NCI-H524 treated with DMSO at 0.1 percent for 48 hours (cell line): Measurements from ENCODE around the gene RHBDL3.
A peak's percentile ranks its signal among the peaks of the same experiment; 100 is the strongest.
"Not testable (repeated sequence)": the region's sequence is repeated elsewhere in the genome, so short reads cannot be mapped to it uniquely, and the experiment has no call there.

Source experiments
- DNase-seq: peaks from one replicate; lab custom pipeline; 2025; lab: John Stamatoyannopoulos, UW

Gene RHBDL3

DNA sequence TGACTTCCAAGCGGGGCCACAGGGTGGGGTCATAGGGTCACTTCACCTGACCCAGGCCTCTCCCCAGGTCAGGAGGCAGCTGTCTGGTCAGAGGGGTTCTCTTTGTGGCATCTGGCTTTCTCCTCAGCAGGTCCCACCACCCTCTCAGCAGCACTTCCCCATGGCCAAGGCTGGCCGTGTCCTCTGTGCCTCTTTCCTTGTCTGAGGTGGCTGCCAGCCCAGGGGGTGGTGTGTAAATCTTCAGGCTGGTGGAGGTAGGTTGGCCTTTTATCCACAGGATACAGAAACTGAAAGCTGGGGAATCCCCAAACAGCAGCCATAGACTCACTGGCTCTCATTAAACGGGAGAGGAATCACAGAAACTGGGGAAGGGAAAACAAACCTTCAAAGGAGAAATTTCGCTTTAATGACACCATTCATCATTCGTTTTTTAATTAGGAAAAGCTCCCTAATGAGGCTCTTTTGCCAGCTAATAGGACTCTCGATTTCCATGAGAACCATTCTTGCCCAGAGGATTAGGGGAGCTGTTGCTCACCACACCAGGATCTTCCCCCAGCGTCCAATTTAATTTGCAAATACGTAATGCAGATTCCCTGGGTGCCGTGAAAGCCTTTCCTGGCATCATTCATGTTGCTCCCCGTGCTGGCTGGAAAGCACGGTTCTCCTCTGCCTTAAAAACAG, 58.3 kb downstream of the RHBDL3 start:
- no peak for DNase-seq

DNA sequence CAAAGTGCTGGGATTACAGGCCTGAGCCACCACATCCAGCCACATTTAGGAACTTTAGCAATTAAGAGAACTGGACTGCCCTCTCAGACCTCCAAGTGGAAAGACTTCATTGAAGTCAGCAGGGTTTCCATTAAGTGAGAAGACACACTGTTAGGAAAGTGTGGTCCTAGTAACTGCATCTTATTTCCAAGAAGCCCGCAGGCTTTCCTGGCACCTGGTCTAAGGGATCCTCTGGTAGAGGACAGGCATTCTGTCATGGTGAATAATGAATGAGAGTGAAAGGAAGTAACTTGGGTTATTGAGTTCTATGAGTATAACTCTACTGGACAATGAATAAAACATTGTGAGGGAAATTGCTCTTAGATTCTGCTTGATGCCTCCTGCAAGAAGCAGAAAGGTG, 62.3 kb downstream of the RHBDL3 start:
- DNase-seq, result no peak

DNA sequence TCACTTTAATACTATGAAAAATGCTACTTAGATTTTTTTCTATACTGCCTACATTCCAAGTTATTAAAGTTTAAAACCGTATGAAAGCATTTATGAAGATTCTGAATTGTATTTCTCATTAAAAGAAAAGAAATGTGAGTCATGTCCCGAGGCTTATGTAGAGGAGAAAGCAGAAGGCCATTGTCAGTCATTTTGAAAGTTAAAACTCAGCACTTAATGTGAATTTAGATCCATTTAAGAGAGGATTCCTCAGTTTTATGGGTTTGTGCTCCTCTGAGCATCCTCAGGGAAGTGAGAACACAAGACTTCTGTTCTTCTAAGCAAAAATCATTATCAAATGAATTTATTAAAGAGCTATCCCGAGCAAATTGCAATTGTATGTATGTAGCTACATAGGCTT, 64.5 kb downstream of the RHBDL3 start:
- no peak for DNase-seq

DNA sequence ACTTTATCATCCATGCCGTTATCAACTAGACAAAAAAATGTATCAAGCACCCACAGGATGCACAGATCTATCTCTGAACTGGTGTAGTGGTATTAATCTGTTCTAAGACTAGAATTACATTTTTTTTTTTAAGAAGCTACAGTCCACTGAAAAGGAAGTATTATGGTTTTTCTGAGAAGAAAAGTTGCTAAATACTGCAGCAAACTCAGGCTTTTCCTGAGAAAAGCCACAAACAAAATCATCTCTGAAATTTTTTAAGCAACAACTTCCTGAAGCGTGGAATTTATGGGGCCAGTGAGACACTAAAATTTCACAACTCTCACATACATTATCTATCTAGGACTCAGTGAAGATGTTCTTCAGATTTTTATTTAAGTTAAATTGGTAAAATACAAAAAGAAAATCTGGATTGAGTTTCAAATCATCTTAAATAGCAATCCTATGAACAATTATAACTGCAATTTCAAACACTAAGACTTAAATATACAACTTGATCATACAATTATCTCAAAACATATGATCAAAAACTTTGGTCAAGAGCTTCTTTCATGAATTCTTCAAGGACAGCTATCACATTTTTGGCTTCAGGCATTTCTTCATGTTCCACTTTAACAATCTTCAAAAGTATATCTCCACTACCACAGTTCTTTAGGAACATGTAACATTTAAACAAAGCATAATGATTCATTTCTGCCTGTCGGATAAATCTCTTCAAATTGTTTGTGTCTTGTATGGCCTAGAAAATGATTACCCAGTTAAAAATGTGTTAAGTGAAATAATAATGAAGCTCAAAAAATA, 65.8 kb downstream of the RHBDL3 start:
- no peak for DNase-seq

DNA sequence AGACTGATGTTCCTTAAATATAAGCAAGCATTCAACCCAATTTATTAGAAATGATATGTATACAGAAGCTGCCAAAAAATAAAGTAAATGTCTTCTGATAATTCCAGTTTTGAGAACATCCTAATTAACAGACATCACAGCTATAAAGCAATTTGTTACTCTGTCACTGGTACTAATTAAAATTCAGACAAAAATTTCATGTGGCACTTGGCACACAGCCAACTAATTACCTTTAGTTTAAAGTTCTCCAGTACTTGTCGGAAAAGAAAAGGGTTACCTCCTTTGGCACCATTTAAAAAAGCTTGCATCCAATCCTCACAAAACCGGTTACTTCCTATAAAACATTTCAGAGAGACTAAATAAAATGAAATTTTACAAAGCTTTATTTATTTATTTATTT, 67.6 kb downstream of the RHBDL3 start:
- DNase-seq, result no peak

DNA sequence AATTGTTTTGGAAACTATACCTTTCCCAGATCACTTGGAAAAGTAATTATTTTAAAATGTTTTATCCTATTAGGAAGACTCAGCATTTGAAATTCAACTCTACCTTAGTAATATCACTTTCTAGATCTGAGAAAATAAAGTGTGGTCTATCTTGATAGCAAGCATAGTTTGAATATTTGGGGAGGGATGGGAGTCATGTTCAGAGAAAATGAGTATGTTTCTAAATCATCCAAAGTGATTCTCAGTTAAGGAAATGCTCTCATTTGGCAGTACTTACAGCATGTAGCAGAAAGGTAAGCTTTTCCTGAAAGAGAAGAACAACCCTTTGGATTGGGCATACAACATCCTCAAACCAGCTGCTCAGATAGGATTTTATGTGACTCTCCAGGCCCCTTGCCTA, 69.4 kb downstream of the RHBDL3 start:
- DNase-seq, result no peak

DNA sequence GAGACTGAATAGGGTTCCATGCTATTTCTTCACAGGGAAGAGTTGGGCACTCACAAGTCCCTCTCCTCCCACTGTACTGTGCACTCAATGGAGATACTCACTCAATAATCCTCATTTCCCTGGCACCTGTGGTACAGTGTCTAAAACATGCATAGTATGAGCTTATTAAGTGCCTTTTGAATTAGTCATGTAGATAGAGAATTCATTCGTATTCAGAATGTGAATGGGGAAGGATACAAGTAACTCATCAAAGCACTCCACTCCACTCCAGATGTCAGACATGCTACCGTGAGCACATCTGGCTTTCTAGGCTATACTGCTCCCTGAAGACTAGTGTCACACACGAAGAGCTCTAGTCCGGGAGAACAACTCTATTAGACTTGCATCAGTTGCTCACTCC, 70.1 kb downstream of the RHBDL3 start:
- no peak for DNase-seq

DNA sequence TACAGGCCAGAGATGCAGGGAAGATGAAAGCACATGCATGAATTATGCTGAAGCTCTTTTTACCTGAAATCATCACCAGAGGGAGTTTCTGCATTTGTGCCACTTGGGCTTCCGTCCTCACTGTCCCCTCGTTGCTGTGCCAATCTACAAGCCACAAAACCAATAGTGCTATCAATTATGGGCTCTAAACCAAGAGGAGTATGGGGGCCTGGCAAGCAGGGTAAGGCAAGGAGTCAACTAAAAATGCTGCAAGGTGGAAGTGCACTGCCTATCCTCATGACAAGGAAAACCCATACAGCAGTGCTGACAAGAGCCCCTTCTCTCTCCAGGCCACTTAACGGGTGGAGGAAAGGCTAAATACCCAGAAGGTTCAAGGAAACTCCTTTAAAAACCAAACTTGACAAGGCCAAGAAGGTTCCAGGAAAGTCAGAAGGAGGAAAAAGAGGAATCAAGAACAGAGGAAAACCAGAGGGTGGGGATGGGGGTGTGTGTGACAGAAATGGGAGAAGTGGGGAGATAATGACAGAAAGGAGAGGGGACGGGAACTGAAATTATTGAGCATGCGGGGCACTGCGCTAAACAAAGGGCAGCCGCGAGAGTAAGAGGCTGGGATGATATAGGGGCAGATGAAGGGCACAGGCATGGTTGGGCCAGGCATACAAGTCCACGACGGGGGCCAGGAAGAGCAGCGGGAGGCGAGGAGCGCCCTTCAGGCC, 75.7 kb downstream of the RHBDL3 start:
- DNase-seq, result no peak

DNA sequence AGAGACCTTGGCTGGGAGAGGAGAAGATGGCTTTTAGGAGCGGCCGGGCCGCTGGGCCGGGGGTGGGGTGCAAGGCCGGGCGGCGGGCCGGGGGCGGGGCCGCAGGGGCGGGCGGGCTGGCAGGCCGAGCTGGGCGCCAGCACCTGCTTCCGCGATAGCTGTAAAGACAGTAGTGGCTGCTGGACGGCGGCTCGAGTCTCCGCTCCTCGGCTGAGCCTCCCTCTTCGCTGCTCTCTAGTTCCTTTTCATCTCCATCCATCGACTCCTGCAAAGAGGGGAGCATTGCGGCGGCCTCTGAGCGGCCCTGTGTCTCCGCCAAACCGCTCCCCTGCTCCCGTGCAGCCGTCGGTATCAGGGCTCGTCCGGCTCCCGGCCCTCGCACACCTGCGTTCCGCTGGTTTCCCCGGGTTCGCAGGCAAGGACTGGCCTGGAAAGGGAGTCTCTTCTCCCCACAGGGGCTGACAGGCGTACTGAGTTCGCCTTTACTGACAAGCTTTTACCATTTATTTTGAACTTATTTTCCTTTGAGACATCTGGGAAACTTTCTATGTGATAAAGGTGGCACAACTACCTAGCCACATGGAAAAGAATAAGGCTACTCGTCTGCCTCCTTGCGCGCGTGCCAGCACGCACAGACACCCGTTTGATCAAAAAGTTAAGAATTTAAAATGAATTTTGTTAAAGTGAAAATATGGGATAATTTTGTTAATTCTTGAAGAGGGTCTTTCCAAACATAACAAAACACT, 76.4 kb downstream of the RHBDL3 start, which contains the start of gene C17orf75:
TSS of gene C17orf75 (minus strand) at position 317 of the 746 bp plus-strand sequence. CDS start at position 283, 34 bp downstream.
- DNase-seq, result no peak

DNA sequence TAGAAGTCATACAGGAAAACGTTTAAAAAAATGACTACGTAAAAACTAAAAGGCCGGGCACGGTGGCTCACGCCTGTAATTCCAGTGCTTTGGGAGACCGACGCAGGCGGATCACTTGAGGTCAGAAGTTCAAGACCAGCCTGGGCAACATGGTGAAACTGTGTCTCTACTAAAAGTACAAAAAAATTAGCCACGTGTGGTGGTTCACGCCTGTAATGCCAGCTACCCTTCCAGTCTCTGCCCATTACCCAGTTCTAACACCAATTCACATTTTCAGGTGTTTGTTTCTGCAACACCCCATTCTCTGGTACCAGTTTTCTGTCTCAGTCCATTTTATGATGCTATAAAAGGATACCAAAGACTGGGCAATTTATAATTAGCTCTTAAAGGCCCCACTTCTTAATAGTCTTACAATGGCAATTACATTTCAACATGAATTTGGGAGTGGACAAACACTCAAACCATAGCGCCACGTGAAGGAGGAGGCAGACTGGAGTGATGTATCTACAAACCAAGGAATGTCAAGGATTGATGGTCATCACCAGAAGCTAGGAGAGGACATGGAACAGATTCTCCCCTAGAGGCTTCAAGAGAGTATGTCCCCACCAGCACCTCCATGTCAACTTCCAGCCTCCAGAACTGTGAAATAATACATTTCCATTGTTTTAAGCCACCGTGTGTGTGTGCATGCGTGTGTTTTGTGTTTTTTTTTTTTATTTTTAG, 77.1 kb downstream of the RHBDL3 start:
- no peak for DNase-seq

DNA sequence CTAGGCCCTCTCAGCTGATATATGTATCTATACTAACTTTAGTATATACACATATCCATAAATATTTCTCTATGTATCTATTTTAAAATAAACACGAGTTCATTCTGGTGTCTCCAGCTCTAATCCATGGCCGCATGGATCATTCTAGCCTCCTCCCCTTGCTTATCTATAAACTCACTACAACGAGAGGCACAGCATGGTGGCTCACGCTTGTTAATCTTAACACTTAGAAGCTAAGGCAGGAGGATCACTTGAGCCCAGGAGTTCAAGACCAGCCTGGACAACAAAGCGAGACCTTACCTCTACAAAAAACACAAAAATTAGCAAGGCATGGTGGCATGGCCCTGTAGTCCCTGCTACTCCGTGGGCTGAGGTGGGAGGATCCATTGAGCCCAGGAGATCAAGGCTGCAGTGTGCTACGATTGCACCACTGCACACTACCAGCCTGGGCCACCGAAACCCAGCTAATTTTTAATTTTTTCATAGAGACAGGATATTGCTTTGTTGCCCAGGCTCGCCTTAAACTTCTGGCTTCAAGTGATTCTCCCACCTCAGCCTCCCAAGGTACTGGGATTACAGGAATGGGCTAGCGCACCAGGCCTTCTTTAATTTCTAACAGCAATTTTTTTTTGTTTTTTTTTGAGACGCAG, 80.4 kb downstream of the RHBDL3 start:
- no peak for DNase-seq

DNA sequence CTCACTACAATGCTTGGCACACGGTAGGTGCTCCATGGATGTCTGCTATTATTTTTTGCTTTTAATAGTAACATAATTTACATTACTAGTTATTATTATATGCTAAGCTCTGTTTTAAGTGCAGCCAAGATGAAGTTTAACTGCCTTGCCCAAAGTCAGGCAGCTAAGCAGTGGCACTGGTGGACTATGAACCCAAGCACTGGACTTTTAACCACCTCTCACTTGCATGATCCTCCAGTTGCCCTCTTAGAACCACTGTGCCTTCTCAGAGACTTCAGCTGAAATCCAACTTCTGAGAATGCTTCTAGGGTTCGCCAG, 82.8 kb downstream of the RHBDL3 start:
- no peak for DNase-seq

DNA sequence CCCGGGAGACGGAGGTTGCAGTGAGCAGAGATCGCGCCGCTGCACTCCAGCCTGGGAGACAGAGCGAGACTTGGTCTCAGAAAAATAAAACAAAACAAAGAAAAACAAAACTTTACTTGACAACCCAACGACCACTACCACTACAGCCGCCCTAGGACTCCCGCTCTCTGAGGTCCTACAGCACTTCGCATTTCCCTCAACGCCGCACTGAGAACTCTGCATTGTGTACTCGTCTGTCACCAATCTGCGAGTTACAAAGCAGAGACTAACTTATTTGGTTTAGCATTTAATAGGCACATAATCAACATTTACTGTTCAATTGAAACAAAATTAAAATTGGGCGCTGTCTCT, 83.8 kb downstream of the RHBDL3 start:
- DNase-seq, result no peak

DNA sequence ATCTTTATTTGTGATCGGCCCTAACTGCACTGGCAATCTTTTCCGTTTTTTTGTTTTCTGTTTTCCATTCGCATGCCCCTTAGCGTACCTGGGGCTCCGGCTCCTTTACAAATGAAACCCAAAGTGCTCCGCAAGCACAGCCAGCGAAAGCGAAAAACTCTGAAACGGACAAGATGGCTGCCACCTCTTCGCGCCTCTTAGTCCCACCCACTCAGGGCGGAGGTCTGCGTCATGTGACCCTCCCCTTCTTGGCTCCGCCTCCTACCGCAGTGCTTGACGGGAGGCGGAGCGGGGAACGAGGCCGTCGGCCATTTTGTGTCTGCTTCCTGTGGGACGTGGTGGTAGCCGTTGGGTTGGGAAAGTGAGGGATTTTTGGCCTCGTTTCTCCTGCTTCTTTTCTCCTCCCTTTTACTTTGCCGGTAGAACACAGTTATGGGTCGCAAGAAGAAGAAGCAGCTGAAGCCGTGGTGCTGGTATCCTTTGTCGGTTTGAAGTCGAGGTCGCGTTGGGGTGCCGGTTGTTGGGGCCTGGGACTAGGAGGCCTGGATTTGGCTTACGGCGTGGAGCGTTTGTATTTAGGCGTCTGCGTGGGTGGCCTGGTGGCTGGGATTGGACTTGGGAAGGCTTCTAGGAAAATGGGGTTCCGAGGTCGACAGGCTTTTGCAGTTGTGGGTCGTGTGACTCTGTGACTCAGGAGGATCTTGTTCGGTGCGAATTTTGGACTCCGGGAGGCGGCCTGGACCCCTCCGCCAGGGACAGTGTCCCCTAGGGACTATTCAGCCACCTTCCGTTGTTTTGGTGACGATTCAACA, 84.4 kb downstream of the RHBDL3 start, which contains the start of gene ZNF207:
TSS of gene ZNF207 (plus strand) at position 304 of the 812 bp plus-strand sequence. CDS start at position 433, 129 bp downstream.
- peak; percentile 88 for DNase-seq

DNA sequence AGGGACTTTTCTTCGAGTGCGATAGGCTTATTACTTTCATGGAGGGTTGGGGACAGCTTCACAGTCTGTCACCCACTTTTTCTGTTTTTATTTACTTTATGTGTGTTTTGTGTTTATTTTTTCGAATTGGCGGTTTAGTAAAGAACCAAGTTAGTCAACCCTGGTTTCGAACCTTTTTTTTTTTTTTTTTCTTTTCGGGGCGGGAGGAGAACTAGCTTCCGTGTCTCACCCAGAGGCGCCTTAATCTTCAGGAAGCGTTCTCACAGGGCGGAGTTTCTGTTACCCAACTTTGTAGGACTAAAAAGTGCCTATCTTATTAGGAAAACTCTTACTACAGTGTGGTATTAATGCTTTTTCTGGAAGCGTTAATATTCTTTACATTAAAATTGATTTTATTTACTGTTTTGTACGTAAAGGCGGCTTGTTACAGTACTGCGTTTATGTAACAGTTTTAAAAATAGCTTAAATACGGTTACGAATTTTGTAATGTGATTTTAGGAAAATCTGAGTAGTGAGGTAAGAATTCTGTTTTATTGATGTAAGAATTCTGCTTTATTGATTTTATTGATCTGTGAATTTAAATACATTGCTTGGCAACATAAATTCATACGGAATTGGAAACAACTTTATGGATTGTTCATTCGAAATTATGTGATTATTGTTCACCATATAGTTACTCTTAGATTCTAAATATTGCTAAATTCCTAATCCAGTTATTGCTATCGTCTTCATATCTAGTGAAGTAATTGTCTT, 85.2 kb downstream of the RHBDL3 start:
- DNase-seq, result no peak

DNA sequence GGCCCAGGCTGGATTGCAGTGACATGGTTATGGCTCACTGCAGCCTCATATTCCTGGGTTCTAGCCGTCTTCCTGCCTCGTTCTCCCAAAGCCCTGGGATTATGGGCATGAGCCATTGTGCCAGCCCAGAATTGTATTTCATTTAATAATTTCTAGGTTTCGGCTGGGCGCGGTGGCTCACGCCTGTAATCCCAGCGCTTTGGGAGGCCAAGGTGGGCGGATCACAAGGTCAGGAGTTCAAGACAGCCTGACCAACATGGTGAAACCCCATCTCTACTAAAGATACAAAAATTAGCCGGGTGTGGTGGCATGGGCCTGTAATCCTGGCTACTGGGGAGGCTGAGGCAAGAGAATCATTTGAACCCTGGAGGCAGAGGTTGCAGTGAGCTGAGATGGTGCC, 87.1 kb downstream of the RHBDL3 start:
- not testable (repeated sequence) for DNase-seq

DNA sequence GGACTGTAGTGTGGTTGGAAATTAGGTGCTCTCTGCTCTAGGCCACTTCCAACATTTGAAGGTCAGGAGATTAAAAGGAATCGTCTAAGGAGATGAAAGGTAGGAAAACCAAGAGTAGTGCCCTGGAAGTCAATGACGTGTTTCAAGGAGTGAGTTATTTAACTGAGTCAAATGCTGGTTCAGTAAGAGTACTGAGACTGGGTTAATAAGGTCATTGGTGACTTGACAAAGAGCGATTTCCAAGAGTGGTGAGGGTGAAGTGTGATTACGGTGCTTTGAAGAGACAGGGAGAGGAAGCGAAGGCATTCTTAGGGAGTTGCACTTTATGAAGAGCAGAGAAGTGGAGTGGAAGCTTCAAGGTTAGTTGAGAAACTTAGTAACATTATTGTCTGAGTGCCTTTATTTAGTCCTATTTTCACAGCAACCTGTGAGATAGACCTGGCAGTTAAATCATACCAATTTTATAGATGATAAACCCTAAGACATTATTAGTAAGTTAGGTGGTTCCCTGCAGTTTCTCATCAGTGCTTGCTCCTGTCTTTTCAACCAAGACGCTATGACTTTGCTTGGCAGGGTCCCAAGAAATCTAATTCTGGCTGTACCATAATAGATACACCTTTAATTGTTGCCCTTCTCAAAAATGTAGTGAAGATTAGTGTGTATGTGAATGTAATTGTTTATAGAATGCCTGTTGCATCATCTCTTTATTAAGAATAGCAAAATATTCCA, 90.2 kb downstream of the RHBDL3 start:
- DNase-seq, result no peak

DNA sequence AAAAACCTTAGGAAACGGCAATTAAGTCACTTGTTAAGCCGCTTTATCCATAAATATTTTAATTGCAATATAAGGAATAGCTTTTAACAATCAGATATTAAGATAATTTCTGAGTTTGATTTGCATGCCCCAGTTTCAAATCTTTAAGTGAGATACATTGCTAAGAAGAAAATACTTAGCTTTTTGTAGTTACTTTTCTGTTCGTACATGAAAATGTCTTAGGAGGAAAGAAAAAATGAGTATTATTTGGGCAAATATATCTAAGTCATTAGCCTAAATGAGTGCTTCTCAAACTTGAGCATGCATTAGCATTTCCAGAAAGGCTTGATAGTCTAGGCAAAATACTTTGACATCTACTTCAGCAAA, 90.7 kb downstream of the RHBDL3 start:
- DNase-seq, result no peak

DNA sequence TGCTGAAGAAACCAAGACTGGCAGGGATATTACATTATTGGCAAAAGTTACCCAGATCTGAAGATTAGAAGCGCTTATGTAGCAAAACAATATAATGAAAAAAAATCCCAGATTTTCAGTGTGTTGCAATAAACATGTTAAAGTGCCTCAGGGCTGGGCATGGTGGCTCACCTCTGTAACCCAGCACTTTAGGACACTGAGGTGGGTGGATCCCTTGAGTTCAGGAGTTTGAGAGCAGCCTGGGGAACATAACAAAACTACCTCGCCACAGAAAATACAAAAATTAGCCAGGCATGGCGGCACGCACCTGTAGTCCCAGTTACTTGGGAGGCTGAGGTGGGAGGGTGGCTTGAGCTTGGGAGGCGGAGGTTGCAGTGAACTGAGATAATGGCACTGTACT, 91.1 kb downstream of the RHBDL3 start:
- no peak for DNase-seq
